HepG2 (cell line): ENCODE results near the gene SH3BP5.

ENCODE experiments used
- ATF7 ChIP-seq, 2 experiments: fragments of 450-650 bp in 1 of 2; sonication (generic) in 1 of 2; formaldehyde crosslinking in 1 of 2; IDR thresholded peaks; 2 replicates each; pipeline versions ENCODE4 v1.4.0 to v1.6.1; 2016 to 2020; ENCODE audit warnings: antibody characterized with exemption in 1 of 2, mild to moderate bottlenecking in 1 of 2, missing genetic modification reagents in 1 of 2
- HNF4G ChIP-seq, 2 experiments: sonication (generic) in 1 of 2; formaldehyde crosslinking in 1 of 2; IDR thresholded peaks; 2 replicates each; pipeline versions ENCODE4 v1.4.0 to v1.6.1; 2011 to 2020; ENCODE audit warnings: borderline replicate concordance in 2 of 2, low read depth in 2 of 2, mild to moderate bottlenecking in 2 of 2, low read length in 1 of 2, missing genetic modification reagents in 1 of 2, moderate library complexity in 1 of 2
- MXI1 ChIP-seq: IDR thresholded peaks from 3 replicates; pipeline ENCODE4 v1.6.1; 2012; ENCODE audit warnings: low read depth, low read length, inconsistent platforms, borderline replicate concordance
- TAF15 ChIP-seq: fragments of 200-400 bp; formaldehyde crosslinking; IDR thresholded peaks from one replicate; pipeline ENCODE4 v1.6.1; 2018; ENCODE audit warnings: mild to moderate bottlenecking, low read depth, low read length; ENCODE audit not compliant: poor library complexity, severe bottlenecking
- ZNF230 ChIP-seq: sonication (generic); formaldehyde crosslinking; IDR thresholded peaks from 2 replicates; pipeline ENCODE4 v1.4.0; 2020; ENCODE audit warnings: mild to moderate bottlenecking, missing genetic modification reagents
- TF ChIP-seq, protein P1 (sequence below): IDR thresholded peaks from 2 replicates; pipeline ENCODE4 v1.6.1; 2016; ENCODE audit warnings: missing compliant biosample characterization, missing genetic modification reagents, borderline replicate concordance
- TF ChIP-seq, protein P2 (sequence below): sonication (generic); formaldehyde crosslinking; IDR thresholded peaks from 2 replicates; pipeline ENCODE4 v1.5.0; 2020; ENCODE audit warnings: mild to moderate bottlenecking, missing genetic modification reagents, borderline replicate concordance
- TF ChIP-seq, protein P3 (sequence below): sonication (generic); formaldehyde crosslinking; IDR thresholded peaks from 2 replicates; pipeline ENCODE4 v1.5.1; 2020; ENCODE audit warnings: mild to moderate bottlenecking, missing genetic modification reagents, moderate library complexity
- TF ChIP-seq, protein P4 (sequence below): sonication (generic); formaldehyde crosslinking; IDR thresholded peaks from 2 replicates; pipeline ENCODE4 v1.5.0; 2020; ENCODE audit warnings: mild to moderate bottlenecking, missing genetic modification reagents, moderate library complexity

DNA sequence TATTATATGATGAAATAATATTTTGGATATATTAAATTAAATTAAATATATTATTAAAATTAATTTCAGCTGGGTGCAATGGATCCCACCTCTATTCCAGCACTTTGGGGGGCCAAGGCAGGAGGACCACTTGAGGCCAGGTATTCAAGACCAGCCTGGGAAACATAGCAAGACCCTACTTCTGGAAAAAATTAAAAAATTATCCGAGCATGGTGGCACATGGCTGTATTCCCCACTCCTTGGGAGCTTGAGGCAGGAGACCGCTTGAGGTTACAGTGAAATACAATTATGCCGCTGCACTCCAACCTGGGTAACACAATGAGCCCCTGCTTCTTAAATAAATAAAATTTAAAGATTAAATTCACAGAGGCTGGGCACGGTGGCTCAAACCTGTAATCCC lies 61.4 kb downstream of the SH3BP5 start:
- TF ChIP-seq ATF7 (IDR thresholded peaks at IDR 0.05) (no peak), ATF7 (CRISPR knock-in tag; IDR thresholded peaks at IDR 0.05) (no peak), HNF4G (IDR thresholded peaks at IDR 0.05; ENCODE audit: borderline replicate concordance, low read depth, low read length) (no peak), HNF4G (CRISPR knock-in tag; IDR thresholded peaks at IDR 0.05; ENCODE audit: borderline replicate concordance, low read depth) (no peak), ZNF230 (CRISPR knock-in tag) (no peak), MXI1 (no peak), TAF15 (no peak)
- TF ChIP-seq, protein P1, sequence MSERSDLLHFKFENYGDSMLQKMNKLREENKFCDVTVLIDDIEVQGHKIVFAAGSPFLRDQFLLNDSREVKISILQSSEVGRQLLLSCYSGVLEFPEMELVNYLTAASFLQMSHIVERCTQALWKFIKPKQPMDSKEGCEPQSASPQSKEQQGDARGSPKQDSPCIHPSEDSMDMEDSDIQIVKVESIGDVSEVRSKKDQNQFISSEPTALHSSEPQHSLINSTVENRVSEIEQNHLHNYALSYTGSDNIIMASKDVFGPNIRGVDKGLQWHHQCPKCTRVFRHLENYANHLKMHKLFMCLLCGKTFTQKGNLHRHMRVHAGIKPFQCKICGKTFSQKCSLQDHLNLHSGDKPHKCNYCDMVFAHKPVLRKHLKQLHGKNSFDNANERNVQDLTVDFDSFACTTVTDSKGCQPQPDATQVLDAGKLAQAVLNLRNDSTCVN: no peak
- TF ChIP-seq, protein P2, sequence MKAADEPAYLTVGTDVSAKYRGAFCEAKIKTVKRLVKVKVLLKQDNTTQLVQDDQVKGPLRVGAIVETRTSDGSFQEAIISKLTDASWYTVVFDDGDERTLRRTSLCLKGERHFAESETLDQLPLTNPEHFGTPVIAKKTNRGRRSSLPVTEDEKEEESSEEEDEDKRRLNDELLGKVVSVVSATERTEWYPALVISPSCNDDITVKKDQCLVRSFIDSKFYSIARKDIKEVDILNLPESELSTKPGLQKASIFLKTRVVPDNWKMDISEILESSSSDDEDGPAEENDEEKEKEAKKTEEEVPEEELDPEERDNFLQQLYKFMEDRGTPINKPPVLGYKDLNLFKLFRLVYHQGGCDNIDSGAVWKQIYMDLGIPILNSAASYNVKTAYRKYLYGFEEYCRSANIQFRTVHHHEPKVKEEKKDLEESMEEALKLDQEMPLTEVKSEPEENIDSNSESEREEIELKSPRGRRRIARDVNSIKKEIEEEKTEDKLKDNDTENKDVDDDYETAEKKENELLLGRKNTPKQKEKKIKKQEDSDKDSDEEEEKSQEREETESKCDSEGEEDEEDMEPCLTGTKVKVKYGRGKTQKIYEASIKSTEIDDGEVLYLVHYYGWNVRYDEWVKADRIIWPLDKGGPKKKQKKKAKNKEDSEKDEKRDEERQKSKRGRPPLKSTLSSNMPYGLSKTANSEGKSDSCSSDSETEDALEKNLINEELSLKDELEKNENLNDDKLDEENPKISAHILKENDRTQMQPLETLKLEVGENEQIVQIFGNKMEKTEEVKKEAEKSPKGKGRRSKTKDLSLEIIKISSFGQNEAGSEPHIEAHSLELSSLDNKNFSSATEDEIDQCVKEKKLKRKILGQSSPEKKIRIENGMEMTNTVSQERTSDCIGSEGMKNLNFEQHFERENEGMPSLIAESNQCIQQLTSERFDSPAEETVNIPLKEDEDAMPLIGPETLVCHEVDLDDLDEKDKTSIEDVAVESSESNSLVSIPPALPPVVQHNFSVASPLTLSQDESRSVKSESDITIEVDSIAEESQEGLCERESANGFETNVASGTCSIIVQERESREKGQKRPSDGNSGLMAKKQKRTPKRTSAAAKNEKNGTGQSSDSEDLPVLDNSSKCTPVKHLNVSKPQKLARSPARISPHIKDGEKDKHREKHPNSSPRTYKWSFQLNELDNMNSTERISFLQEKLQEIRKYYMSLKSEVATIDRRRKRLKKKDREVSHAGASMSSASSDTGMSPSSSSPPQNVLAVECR (CRISPR knock-in tag): no peak
- TF ChIP-seq, protein P3, sequence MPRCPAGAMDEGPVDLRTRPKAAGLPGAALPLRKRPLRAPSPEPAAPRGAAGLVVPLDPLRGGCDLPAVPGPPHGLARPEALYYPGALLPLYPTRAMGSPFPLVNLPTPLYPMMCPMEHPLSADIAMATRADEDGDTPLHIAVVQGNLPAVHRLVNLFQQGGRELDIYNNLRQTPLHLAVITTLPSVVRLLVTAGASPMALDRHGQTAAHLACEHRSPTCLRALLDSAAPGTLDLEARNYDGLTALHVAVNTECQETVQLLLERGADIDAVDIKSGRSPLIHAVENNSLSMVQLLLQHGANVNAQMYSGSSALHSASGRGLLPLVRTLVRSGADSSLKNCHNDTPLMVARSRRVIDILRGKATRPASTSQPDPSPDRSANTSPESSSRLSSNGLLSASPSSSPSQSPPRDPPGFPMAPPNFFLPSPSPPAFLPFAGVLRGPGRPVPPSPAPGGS (CRISPR knock-in tag): no peak
- TF ChIP-seq, protein P4, sequence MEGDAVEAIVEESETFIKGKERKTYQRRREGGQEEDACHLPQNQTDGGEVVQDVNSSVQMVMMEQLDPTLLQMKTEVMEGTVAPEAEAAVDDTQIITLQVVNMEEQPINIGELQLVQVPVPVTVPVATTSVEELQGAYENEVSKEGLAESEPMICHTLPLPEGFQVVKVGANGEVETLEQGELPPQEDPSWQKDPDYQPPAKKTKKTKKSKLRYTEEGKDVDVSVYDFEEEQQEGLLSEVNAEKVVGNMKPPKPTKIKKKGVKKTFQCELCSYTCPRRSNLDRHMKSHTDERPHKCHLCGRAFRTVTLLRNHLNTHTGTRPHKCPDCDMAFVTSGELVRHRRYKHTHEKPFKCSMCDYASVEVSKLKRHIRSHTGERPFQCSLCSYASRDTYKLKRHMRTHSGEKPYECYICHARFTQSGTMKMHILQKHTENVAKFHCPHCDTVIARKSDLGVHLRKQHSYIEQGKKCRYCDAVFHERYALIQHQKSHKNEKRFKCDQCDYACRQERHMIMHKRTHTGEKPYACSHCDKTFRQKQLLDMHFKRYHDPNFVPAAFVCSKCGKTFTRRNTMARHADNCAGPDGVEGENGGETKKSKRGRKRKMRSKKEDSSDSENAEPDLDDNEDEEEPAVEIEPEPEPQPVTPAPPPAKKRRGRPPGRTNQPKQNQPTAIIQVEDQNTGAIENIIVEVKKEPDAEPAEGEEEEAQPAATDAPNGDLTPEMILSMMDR (CRISPR knock-in tag): no peak
